Brain microvascular endothelial cell (primary cell): ENCODE measurements around the gene DIPK1B.
A peak's percentile ranks its signal among the peaks of the same experiment; 100 is the strongest.

Experiments used
- DNase-seq: peaks from one replicate; pipeline ENCODE4 v3.0.0-alpha.2; 2020
- H3K27ac ChIP-seq: fragments of 250-450 bp; sonication (Bioruptor Pico); 2 replicates; pipeline ENCODE4 v1.5.1; 2020; ENCODE audit warnings: mild to moderate bottlenecking, moderate library complexity
- H3K27me3 ChIP-seq: fragments of 250-450 bp; sonication (Bioruptor Pico); replicated peaks from 2 replicates; pipeline ENCODE4 v1.5.1; 2020; ENCODE audit warnings: mild to moderate bottlenecking
- H3K36me3 ChIP-seq: fragments of 250-450 bp; sonication (Bioruptor Pico); replicated peaks from 2 replicates; pipeline ENCODE4 v1.5.1; 2020; ENCODE audit warnings: mild to moderate bottlenecking
- H3K4me3 ChIP-seq: 2 replicates; pipeline ENCODE4 v1.5.1; 2011; ENCODE audit warnings: low read depth, mild to moderate bottlenecking, control low read depth, low read length, moderate library complexity
- in situ Hi-C: cut with HindIII; loops from 2 replicates; pipeline ENCODE4 v1.10.0; 2017; ENCODE audit warnings: low sequenced_read_pairs, low pct_ligation_motif_present
- TF ChIP-seq, protein P1 (sequence below): IDR thresholded peaks from 2 replicates; pipeline ENCODE4 v1.5.1; 2011; ENCODE audit warnings: low read depth, mild to moderate bottlenecking, moderate library complexity, low read length, control low read depth, inconsistent platforms; ENCODE audit errors: missing control alignments

DIPK1B gene

DNA sequence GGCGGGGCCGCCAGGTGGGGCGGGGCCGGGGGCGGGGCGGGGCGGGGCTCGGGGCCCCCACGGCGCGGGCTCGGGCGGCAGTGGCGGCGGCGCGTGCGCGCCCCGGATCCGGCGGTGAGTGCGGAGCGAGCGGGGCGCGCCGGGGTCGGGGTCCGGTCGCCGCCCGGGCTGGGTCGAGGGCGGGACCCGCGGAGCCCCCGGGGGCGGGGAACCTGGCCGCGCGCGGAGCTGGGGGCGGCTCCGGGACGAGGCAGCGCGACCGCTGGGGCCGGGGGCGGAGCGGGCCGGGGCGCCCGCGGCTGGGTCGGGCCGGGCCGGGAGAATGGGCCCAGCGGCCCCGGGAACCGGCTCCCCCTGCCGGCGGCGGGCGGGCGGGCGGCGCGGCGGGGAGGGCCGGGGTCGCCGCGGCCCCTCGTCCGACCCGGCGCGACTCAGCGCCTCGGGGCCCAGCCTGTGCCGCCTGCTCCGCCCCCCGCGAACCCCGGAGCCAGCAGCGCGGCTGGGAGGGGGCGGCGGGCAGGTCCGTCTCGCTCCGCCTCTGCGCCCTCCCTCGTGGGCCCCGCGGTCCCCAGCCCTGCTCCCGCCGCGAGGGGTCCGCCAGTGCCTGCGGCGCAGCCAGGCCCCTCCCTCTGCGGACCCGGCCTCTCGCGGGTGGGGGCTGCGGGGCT, 46.5 kb upstream of the DIPK1B start:
- in situ Hi-C loops = no loop called here
- H3K27me3 ChIP-seq = no peaks in the 10 kb centered on the region
- no peak for DNase-seq
- no peaks in the 10 kb centered on the region for H3K36me3 ChIP-seq
- TF ChIP-seq, protein P1, sequence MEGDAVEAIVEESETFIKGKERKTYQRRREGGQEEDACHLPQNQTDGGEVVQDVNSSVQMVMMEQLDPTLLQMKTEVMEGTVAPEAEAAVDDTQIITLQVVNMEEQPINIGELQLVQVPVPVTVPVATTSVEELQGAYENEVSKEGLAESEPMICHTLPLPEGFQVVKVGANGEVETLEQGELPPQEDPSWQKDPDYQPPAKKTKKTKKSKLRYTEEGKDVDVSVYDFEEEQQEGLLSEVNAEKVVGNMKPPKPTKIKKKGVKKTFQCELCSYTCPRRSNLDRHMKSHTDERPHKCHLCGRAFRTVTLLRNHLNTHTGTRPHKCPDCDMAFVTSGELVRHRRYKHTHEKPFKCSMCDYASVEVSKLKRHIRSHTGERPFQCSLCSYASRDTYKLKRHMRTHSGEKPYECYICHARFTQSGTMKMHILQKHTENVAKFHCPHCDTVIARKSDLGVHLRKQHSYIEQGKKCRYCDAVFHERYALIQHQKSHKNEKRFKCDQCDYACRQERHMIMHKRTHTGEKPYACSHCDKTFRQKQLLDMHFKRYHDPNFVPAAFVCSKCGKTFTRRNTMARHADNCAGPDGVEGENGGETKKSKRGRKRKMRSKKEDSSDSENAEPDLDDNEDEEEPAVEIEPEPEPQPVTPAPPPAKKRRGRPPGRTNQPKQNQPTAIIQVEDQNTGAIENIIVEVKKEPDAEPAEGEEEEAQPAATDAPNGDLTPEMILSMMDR = no peak
- H3K27ac ChIP-seq = no peak overlapping the region
- H3K4me3 ChIP-seq = peak overlapping the region; percentile 17

DNA sequence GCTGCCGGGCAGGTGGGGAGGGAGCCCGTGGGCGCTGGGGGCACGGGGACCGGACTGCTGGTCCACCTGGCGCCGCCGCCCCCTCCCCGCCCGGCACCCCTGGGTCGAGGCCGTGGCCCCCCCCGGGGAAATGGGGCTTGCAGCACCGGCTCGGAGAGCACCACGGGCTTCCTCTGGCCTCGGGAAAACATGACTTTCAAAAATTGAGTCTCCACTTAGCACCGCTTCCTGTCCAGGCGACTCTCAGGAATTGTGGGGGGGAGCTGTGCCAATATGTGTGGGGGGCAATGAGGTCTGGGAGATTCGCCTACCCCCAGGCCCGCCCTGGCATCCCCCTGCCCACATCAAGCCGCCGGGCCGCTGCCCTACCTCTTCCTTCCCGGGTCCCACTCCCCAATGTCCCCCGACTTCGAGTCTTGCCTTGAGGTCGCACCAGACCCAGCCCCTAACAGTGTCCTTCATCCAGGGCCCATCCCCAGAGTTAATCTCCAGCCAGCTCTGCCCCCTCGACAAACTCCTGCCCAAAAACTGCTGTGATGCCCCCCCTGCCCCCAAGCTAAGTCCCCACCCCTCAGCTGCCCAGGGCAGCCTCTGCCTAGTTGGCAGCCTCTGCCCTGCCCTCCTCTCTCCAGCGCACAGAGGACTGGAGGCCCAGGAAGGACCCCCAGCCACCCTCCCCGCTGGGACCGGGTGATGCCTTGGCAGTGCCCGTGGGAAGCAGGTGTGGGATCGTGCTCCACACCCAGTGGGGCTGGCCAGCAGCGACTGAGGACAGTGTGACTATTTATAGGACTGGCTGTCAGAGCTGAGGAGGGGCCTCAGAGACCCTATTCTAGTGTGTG, 45.8 kb upstream of the DIPK1B start:
- DNase-seq = no peak
- in situ Hi-C loops = no loop called here
- Histone ChIP-seq H3K27ac (no peak overlapping the region), H3K27me3 (no peaks in the 10 kb centered on the region), H3K36me3 (no peaks in the 10 kb centered on the region), H3K4me3 (no peak overlapping the region)
- TF ChIP-seq, protein P1 = no peak

DNA sequence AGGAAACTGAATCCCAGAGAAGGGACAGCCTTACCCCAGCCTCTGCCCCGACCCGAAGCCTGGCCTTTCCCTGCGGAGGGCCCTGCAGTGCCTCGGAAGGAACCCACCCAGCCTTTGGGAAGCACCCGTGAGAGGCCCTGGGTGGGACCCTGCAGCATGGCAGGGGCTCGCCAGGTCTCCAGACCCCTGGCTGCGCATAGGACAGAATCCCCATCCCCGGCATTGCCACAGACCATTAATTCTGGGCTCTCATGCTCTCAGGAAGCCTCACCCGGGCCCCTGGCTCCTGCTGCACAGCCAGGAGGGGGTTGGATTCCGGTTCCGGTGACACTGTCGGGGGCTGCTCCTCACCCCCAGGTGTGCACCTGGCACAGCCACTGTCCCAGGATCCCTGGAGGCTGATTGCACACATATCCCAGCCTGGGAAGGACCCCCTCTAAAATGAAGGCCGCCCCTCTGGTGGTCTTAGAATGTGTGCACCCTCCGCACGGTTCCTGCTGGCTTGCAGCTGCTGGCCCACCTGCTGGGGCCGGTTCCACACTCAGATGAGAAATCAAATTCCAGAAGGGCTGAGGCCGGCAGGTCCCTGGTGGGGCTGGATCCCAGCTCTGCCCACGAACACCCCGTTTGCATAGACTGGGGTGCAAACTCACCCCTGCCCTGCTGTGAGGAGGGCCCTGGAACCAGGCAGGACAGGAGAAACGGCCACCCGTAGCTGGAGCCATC, 45.0 kb upstream of the DIPK1B start:
- Histone ChIP-seq H3K36me3 (no peaks in the 10 kb centered on the region), H3K27me3 (no peaks in the 10 kb centered on the region), H3K4me3 (no peak overlapping the region), H3K27ac (no peak overlapping the region)
- TF ChIP-seq, protein P1 = no peak
- in situ Hi-C loops = no loop called here
- DNase-seq = no peak

DNA sequence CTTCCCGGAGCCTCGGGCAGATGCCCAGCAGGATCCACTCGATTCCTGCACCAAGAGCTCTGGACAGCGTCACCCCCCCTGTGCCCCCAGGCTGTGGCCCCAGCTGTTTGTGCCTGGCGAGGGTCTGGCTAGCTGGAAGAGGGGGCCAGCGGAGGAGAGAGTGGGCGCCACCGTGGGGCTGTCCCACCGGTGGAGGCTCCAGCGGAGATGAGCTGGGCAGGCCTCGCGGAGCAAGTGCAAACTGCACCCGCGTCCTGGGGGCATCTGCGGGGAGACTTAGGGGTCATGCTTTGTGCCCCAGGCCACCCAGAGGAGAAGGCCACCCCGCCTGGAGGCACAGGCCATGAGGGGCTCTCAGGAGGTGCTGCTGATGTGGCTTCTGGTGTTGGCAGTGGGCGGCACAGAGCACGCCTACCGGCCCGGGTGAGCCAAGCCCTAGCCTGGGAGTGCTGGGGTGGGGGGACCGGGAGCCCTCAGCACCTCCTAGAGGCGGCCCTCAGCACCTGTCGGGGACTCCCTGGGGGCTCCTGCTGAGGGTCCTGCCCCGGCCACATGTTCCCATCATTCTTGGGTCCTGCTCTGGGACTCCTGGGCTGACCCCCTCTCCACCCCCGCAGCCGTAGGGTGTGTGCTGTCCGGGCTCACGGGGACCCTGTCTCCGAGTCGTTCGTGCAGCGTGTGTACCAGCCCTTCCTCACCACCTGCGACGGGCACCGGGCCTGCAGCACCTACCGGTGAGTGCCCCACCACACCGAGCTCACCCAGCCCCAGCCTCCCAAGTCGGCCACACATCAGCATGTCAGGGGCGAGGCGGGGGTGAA, 44.2 kb upstream of the DIPK1B start:
- DNase-seq = no peak
- Histone ChIP-seq H3K27ac (no peak overlapping the region), H3K4me3 (no peak overlapping the region), H3K27me3 (no peaks in the 10 kb centered on the region), H3K36me3 (no peaks in the 10 kb centered on the region)
- TF ChIP-seq, protein P1 = no peak
- in situ Hi-C loops = no loop called here

DNA sequence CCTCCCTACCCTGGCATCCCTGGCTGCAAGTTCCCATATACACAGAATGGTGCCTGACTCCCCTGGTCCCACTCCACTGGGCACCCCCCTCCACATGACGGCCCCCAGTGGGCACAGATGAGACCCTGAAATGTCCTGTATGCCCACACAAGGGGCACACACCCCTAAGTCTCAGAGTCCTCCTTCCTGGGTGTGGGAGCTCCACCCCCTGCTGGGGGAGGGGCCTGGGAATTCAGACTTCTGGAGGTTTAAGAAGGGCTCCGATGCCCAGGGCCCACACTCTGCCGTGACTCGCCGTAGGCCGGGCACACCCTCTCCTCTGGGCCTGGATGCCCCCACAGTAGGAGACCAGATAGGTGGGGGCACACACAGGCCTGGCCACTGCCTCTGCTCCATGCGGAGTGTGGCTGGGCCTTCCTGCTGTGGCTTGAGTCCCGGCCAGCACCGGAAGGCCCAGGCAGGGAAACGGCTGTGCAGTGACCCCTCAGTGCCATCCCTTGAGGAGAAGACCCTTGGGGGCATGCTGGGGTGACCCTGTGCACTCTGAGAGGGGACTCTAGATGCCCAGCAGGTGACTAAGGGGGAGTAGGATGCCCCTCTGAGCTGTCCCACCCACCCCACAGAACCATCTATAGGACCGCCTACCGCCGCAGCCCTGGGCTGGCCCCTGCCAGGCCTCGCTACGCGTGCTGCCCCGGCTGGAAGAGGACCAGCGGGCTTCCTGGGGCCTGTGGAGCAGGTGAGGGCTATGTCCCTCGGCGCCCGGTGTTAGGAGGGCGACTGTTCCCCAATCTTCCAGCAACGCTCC, 43.2 kb upstream of the DIPK1B start:
- DNase-seq = no peak
- H3K27ac ChIP-seq = no peak overlapping the region
- no peak overlapping the region for H3K4me3 ChIP-seq
- H3K36me3 ChIP-seq = no peaks in the 10 kb centered on the region
- no peaks in the 10 kb centered on the region for H3K27me3 ChIP-seq
- TF ChIP-seq, protein P1 = no peak
- in situ Hi-C loops = no loop called here
